HL-60 (cell line): Measurements from ENCODE around the gene MFAP3.

ENCODE experiments used
- CTCF ChIP-seq: IDR thresholded peaks from one replicate; pipeline ENCODE4 v1.5.1; 2011; ENCODE audit warnings: low read length, control low read depth, inconsistent platforms; ENCODE audit not compliant: insufficient read depth
- GABPA ChIP-seq: IDR thresholded peaks from 2 replicates; pipeline ENCODE4 v1.6.1; 2012; ENCODE audit warnings: low read depth
- POLR2AphosphoS5 ChIP-seq: IDR thresholded peaks from 2 replicates; pipeline ENCODE4 v1.6.1; 2012; ENCODE audit warnings: low read depth
- TF ChIP-seq, protein P1 (sequence below): IDR thresholded peaks from 2 replicates; pipeline ENCODE4 v1.6.1; 2012; ENCODE audit warnings: low read depth; ENCODE audit not compliant: insufficient replicate concordance

DNA sequence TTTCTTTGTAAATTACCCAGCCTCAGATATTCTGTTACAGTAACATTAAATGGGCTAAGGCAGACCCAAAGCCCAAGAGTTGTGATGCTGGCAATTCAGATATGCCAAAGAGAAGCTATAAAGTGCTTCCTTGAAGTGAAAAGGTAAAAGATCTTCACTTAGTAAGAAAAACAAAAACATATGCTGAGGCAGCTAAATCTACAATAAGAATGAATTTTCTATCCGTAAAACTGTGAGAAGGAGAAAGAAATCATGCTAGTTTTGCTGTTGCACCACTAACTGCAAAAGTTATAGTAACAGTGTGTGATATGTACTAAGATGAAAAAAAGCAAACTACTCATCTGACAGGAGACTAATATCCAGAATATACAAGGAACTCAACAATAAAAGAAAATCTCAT is 40.0 kb upstream of the MFAP3 start:
- no peak for TF ChIP-seq CTCF
- TF ChIP-seq POLR2AphosphoS5: no peak
- TF ChIP-seq, protein P1, sequence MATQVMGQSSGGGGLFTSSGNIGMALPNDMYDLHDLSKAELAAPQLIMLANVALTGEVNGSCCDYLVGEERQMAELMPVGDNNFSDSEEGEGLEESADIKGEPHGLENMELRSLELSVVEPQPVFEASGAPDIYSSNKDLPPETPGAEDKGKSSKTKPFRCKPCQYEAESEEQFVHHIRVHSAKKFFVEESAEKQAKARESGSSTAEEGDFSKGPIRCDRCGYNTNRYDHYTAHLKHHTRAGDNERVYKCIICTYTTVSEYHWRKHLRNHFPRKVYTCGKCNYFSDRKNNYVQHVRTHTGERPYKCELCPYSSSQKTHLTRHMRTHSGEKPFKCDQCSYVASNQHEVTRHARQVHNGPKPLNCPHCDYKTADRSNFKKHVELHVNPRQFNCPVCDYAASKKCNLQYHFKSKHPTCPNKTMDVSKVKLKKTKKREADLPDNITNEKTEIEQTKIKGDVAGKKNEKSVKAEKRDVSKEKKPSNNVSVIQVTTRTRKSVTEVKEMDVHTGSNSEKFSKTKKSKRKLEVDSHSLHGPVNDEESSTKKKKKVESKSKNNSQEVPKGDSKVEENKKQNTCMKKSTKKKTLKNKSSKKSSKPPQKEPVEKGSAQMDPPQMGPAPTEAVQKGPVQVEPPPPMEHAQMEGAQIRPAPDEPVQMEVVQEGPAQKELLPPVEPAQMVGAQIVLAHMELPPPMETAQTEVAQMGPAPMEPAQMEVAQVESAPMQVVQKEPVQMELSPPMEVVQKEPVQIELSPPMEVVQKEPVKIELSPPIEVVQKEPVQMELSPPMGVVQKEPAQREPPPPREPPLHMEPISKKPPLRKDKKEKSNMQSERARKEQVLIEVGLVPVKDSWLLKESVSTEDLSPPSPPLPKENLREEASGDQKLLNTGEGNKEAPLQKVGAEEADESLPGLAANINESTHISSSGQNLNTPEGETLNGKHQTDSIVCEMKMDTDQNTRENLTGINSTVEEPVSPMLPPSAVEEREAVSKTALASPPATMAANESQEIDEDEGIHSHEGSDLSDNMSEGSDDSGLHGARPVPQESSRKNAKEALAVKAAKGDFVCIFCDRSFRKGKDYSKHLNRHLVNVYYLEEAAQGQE: no peak
- no peak for TF ChIP-seq GABPA
